ENCODE measurements around the gene NCOA3. TPM values are rescaled to one million over a fixed set of nuclear protein-coding genes. Genes with fewer than 3 reads are reported as not detected.

The NCOA3 gene
- total RNA-seq, 1 experiment from 2014 or later = 31.1 TPM

- no peak overlapping the region for H2AFZ ChIP-seq (ENCODE audit: low read length)
- ChIA-PET CTCF (no interaction called here), POLR2A (ENCODE audit: unreplicated experiment) (no interaction called here)
- H3K4me3 ChIP-seq (ENCODE audit: low read length) = no peak overlapping the region
- H3K4me2 ChIP-seq (ENCODE audit: low read length) = no peak overlapping the region
- H3K9ac ChIP-seq (ENCODE audit: low read length) = no peak overlapping the region
- no TSS peak for BruUV-seq (replicated peaks)
- H3F3A ChIP-seq (ENCODE audit: low read length, unreplicated experiment) = no peaks in the 10 kb centered on the region
- TF ChIP-seq EZH2phosphoT487 (IDR thresholded peaks at IDR 0.05; ENCODE audit: borderline replicate concordance, low read length) = no peak
- no peak for TF ChIP-seq CTCF (conservative IDR thresholded peaks at IDR 0.05; ENCODE audit: low read depth, low read length)
- TF ChIP-seq EZH2 (IDR thresholded peaks at IDR 0.05; ENCODE audit: low read length, unreplicated experiment) = no peak
- no peaks in the 10 kb centered on the region for H3K9me3 ChIP-seq (ENCODE audit: low read length)
- no peak for DNase-seq
- no peaks in the 10 kb centered on the region for H3K27me3 ChIP-seq (ENCODE audit: low read length)
- H3K9me2 ChIP-seq (replicated peaks; ENCODE audit: low read length) = no peaks in the 10 kb centered on the region
- no peak for ATAC-seq
- H3K36me3 ChIP-seq (ENCODE audit: low read depth, low read length) = no peaks in the 10 kb centered on the region
- H4K20me1 ChIP-seq (ENCODE audit: low read length) = no peaks in the 10 kb centered on the region
- no peaks in the 10 kb centered on the region for H3K4me1 ChIP-seq (ENCODE audit: insufficient read depth, low read length)
- intact Hi-C loops (cut with micrococcal nuclease) = no loop called here
- H3K79me2 ChIP-seq (ENCODE audit: low read length) = peaks cover 78% of the 10 kb centered on the region
- H3K27ac ChIP-seq (ENCODE audit: low read length) = no peak overlapping the region
Measured at GRCh38 chr20:47557218-47557617, 55.5 kb downstream of the NCOA3 start.

GRCh38 chr20:47557791-47558190 is 56.1 kb downstream of the NCOA3 start:
- Histone ChIP-seq H2AFZ (ENCODE audit: low read length) (no peak overlapping the region), H3K4me1 (ENCODE audit: insufficient read depth, low read length) (no peaks in the 10 kb centered on the region), H3K9me3 (ENCODE audit: low read length) (no peaks in the 10 kb centered on the region), H3K9me2 (replicated peaks; ENCODE audit: low read length) (no peaks in the 10 kb centered on the region), H3K27ac (ENCODE audit: low read length) (no peak overlapping the region), H3K4me2 (ENCODE audit: low read length) (no peak overlapping the region), H3K4me3 (ENCODE audit: low read length) (no peak overlapping the region), H3K27me3 (ENCODE audit: low read length) (no peaks in the 10 kb centered on the region), H4K20me1 (ENCODE audit: low read length) (no peaks in the 10 kb centered on the region), H3K36me3 (ENCODE audit: low read depth, low read length) (no peaks in the 10 kb centered on the region), H3K9ac (ENCODE audit: low read length) (no peak overlapping the region), H3F3A (ENCODE audit: low read length, unreplicated experiment) (no peaks in the 10 kb centered on the region), H3K79me2 (ENCODE audit: low read length) (peaks cover 78% of the 10 kb centered on the region)
- DNase-seq (no peak), ATAC-seq (no peak)
- CTCF ChIA-PET = no interaction called here
- intact Hi-C loops (cut with micrococcal nuclease) = no loop called here
- POLR2A ChIA-PET (ENCODE audit: unreplicated experiment) = no interaction called here
- TF ChIP-seq EZH2phosphoT487 (IDR thresholded peaks at IDR 0.05; ENCODE audit: borderline replicate concordance, low read length) (no peak), EZH2 (IDR thresholded peaks at IDR 0.05; ENCODE audit: low read length, unreplicated experiment) (no peak), CTCF (conservative IDR thresholded peaks at IDR 0.05; ENCODE audit: low read depth, low read length) (no peak)
- BruUV-seq (replicated peaks) = no TSS peak

- Histone ChIP-seq H3K9me2 (replicated peaks; ENCODE audit: low read length) (no peaks in the 10 kb centered on the region), H3K79me2 (ENCODE audit: low read length) (peaks cover 81% of the 10 kb centered on the region), H3K9ac (ENCODE audit: low read length) (no peak overlapping the region), H2AFZ (ENCODE audit: low read length) (no peak overlapping the region), H3K4me2 (ENCODE audit: low read length) (no peak overlapping the region), H3K4me1 (ENCODE audit: insufficient read depth, low read length) (no peaks in the 10 kb centered on the region), H4K20me1 (ENCODE audit: low read length) (no peaks in the 10 kb centered on the region), H3K27me3 (ENCODE audit: low read length) (no peaks in the 10 kb centered on the region), H3K4me3 (ENCODE audit: low read length) (no peak overlapping the region), H3K36me3 (ENCODE audit: low read depth, low read length) (no peaks in the 10 kb centered on the region), H3K9me3 (ENCODE audit: low read length) (no peaks in the 10 kb centered on the region), H3F3A (ENCODE audit: low read length, unreplicated experiment) (no peaks in the 10 kb centered on the region), H3K27ac (ENCODE audit: low read length) (no peak overlapping the region)
- ATAC-seq = no peak
- no TSS peak for BruUV-seq (replicated peaks)
- POLR2A ChIA-PET (ENCODE audit: unreplicated experiment) = no interaction called here
- no peak for DNase-seq
- intact Hi-C loops (cut with micrococcal nuclease) = no loop called here
- no peak for TF ChIP-seq EZH2 (IDR thresholded peaks at IDR 0.05; ENCODE audit: low read length, unreplicated experiment)
- no peak for TF ChIP-seq CTCF (conservative IDR thresholded peaks at IDR 0.05; ENCODE audit: low read depth, low read length)
- TF ChIP-seq EZH2phosphoT487 (IDR thresholded peaks at IDR 0.05; ENCODE audit: borderline replicate concordance, low read length) = no peak
- CTCF ChIA-PET = no interaction called here
Measured at GRCh38 chr20:47558295-47559066, 56.8 kb downstream of the NCOA3 start.
